ENCODE measurements around the gene ZSWIM3.

The ZSWIM3 gene

GRCh38 chr20:45833030-45833882 lies 24.2 kb upstream of the ZSWIM3 start, which contains the start of gene SNX21:
Gene SNX21 (plus strand): TSS chr20:45833799. CDS start chr20:45833920, 121 bp downstream.
- DNase-seq: peak; percentile 50

DNA sequence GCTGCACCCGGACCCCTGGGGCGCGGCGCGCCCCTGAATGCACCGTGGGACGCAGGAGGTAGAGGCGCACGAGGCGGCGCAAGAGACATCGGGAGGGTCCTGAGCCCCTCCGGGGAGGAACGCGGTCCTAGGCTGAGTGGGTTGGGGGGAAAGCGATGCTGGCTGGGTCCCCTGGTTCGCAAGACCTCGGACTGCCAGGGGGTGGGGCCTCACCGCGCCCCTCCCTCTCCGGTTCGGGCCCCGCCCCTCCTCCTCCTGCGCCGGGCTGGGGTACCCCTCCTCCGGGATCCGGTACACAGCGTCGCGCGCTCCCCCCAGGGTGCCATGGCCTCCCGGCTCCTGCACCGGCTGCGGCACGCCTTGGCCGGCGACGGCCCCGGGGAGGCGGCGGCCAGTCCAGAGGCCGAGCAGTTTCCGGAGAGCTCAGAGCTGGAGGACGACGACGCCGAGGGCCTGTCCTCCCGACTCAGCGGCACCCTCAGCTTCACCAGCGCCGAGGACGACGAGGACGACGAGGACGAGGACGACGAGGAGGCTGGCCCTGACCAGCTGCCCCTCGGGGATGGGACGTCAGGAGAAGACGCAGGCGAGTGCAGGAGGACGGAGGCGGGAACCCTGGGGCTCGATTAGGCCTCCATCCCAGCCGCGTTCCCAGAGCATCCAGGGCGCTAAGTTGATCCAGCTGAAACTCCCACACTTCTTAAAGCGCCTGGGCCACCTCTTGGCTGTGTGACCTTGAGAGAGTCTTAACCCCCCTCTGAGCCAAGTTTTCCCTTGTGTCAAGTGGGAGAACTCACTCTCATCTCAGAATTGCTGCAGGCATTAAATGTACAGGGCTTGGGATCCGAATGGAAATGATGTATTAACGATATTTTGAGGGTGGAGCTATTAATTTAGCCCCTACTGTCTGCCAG lies 23.3 kb upstream of the ZSWIM3 start:
- peak; percentile 61 for DNase-seq

DNA sequence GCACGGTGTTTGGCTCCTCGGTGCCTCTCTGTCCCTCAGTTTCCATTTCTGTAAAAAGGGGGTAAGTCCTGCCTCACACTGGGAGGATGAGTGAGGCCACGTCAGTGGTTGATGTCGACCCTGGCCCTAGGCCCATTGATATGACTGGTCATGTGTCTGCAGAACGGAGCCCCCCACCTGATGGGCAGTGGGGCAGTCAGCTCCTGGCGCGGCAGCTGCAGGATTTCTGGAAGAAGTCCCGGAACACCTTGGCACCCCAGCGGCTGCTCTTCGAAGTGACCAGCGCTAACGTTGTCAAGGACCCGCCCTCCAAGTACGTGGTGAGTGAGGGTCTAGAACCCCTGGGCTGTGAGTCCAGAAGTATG lies 22.6 kb upstream of the ZSWIM3 start:
- DNase-seq: no peak

DNA sequence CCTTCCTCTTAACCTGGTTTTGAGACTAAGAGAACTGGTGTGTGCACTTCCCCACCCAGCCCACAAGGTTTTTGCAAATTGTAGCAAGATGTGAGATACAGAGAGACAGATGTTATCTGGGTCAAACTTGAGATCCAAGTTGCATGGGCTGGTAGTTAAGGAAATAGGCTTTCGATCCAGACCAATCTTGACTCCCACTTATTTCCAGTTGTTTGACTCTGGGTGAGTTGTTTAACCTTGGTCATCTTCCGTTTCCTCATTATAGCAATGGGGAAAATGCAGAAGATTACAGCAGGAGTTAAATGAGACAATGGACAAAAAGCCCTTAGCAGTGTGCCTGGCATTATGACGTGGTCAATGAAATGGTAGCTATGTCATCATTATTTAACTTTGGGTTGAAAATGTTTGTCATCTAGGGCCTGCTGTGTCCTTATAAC lies 22.1 kb upstream of the ZSWIM3 start:
- DNase-seq: no peak

DNA sequence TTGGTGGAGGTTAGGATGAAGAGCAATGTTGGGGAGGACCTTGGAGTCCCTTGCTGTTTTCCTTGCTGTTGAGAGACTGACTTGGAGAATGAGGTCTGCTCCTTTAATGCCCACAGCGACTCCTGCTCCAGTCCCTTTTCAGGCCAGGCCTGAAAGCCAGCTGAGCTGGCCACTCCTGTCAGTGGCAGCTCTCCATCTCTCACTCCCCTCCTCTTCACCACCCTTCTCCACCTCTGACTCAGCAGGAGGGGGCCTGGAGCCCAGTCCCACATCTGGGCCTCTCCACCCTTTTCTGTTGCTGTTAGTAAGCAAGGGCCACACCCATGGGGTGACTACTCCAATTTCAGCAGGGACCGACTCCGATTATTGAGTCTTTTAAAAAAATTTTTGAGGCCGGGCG lies 21.6 kb upstream of the ZSWIM3 start:
- no peak for DNase-seq

DNA sequence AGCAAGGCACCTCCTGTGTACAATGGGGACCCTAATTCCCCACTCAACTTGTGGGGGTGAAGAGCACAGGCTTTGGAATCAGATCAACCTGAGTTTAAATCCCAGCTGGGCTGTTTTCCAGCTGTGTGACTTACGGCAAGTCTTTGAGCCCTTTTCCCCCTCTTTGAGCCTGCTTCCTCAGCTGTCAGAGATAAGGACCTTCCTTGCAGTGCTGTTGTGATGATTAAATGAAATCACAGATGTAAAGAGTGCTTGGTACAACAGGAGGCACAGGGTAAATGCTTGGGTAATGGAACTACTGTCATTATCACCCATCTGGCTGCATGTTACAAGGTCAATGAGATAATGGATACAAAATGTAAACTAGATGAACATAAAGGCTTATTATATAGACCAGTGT lies 20.6 kb upstream of the ZSWIM3 start:
- no peak for DNase-seq

GRCh38 chr20:45840700-45841198 lies 16.7 kb upstream of the ZSWIM3 start:
- DNase-seq: no peak

DNA sequence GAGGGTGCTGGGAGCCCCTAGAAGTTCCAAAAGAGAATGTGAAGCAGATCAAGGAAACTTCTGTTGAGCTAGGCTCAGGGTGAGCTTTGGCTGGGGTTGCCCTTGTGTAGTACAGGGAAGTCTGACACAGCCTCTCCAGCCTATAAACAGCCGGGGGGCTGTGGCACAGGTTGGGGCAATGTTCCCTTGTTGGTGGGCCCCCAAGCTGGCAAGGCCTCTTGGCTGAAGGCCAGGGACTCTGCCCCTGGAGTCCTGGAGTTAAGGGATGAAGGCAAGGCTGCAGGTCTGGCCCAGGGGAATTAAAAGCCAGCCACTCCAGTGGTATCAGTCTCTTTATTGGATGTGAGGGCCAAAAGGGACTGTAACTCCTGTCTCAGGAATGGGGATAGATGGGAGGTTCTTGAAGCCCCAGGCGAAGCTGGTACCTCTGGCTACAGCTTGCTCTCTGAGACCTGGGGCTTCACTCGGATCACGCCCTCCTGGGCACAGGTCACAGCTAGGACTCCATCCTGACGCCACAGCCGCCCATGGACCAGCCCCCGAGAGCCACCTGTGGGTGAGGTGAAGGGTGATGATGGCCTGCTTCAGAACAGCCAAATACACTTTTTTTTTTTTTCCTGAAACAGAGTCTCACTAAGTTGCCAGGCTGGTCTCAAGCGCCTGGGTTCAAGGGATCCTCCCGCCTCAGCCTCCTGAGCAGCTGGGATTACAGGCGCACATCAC lies 15.8 kb upstream of the ZSWIM3 start:
- no peak for DNase-seq

DNA sequence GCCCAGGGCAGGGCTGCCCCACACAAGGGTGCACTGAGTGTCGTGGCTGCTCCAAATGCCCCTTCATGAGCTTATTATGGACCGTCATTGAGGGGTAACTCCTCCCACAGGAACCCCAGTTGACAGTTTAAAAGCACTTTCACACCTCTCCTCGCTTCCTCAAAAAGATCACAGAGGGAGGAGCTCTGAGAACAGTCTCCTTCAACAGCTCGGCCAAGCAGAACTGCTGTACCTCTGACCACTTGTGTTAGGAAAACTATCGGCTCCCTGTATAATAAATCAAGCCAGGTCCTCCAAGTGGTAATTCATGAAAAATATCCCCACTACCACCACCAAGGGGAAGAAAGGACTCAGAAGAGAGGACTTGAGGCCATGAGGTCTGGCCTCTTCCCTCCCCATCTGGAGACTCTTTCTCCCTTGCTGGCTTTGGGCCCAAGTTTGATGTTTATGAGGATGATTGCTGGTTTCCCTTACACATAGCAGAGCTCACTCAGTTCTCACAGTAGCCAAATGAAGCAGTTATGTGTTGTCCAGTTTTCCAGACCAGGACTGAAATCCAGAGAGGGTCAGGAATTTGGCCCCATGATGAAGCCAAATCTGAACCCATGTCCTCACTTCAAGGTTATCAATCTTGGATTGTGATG lies 15.1 kb upstream of the ZSWIM3 start:
- no peak for DNase-seq

- no peak for DNase-seq
Observed at GRCh38 chr20:45843506-45843905, 13.9 kb upstream of the ZSWIM3 start.

GRCh38 chr20:45845452-45845851 lies 12.0 kb upstream of the ZSWIM3 start:
- DNase-seq: no peak

- no peak for DNase-seq
Observed at GRCh38 chr20:45848421-45848820, 9.0 kb upstream of the ZSWIM3 start.

DNA sequence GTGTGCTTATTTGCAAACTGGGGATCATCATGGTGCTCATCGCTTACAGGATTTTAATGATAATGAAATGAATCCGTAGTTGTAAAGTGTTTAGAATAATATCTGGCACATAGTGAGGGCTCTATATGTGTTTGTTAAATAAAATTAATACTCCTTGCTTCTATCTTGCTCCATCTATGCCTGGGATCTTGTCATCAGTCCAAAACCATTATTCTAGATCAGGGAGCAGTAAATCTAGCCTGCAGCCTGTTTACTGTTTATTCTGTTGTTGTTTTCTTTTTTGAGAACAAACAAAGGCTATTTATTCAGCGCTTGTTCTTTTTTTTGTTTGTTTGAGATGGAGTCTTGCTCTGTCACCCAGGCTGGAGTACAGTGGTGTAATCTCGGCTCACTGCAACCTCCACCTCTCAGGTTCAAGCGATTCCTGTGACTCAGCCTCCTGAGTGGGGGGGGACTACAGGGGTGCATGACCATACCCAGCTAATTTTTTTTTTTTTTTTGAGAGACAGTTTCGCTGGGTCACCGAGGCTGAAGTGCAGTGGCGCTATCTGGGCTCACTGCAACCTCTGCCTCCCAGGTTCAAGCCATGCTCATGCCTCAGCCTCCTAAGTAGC lies 8.3 kb upstream of the ZSWIM3 start:
- DNase-seq: no peak

- no peak for DNase-seq
Observed at GRCh38 chr20:45850238-45850637, 7.2 kb upstream of the ZSWIM3 start.

- DNase-seq: no peak
Observed at GRCh38 chr20:45850926-45851325, 6.5 kb upstream of the ZSWIM3 start.

DNA sequence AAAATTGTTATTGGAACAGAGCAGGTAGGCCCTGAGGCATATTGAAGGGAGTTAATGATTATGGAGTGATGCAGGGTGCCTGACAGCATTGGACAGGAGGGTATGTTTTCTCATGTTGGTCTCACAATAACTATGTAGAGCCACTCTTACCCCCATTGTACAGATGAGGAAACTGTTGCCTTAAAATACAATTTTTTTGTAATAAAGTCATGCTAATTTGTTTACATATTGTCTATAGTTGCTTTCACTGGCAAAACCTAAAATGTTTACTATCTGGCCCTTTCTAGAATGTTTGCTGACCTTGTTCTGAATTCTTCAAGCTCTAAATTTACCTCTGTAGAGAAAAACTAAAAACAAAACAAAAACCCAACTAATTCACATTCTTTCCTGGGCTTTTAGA lies 5.9 kb upstream of the ZSWIM3 start:
- no peak for DNase-seq

GRCh38 chr20:45852326-45852725 lies 5.1 kb upstream of the ZSWIM3 start:
- DNase-seq: no peak

DNA sequence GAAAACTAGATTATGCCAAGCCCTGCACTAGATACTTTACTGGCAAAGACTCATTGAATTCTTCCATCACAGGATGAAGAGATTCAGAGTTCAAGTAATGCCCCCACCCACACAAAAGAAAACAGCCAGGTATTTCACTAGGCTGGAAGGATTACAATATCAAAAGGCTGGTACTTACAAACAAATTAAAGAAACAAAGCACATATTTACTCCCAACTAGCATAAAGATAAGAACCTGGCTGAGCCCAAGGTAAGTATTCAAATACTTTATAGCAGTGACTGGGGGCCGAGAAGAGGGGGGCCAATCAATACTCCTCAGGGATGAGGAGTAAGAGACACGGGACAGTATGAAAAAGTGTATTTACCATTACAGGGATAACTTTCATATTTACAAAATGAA lies 3.9 kb upstream of the ZSWIM3 start:
- DNase-seq: no peak

GRCh38 chr20:45857882-45858216 lies 435 bp downstream of the ZSWIM3 start:
- no peak for DNase-seq

DNA sequence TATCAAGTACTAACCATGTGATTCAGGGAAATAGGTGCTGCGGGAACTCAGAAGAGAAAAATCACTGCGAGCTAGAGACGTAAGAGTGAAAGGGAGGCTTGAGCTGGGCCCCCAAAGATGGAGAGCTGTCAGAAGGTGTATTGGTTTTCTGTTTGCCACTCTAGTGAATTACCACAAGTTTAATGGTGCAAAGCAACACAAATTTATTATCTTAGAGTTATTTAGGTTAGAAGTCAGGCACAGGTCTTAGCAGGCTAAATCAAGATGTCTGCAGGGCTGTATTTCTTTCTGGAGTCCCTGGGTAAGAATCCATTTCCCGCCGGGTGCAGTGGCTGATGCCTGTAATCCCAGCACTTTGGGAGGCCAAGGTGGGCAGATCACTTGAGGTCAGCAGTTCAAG lies 2.5 kb downstream of the ZSWIM3 start:
- DNase-seq: no peak

- no peak for DNase-seq
Observed at GRCh38 chr20:45860560-45861220, 3.3 kb downstream of the ZSWIM3 start.

All from NCI-H510A treated with DMSO at 0.1 percent for 48 hours (cell line).